GM19238 (cell line): ENCODE measurements around the gene UBXN6.

Experiments used
- DNase-seq: peaks from one replicate; pipeline ENCODE4 v3.0.0; 2011; ENCODE audit warnings: low spot score; ENCODE audit not compliant: insufficient read length

Gene UBXN6

GRCh38 chr19:4456843-4457653, 546 bp downstream of the UBXN6 start:
- peak; percentile 71 for DNase-seq

GRCh38 chr19:4456476-4456842, 1.1 kb downstream of the UBXN6 start:
- no peak for DNase-seq

- no peak for DNase-seq
These were observed 1.7 kb downstream of the UBXN6 start for GRCh38 chr19:4455719-4456475.

GRCh38 chr19:4454747-4455718, 2.6 kb downstream of the UBXN6 start:
- DNase-seq = no peak

GRCh38 chr19:4453232-4454179, 4.1 kb downstream of the UBXN6 start:
- DNase-seq = no peak

GRCh38 chr19:4452230-4452990, 5.2 kb downstream of the UBXN6 start:
- DNase-seq = no peak

GRCh38 chr19:4449639-4450028, 8.0 kb downstream of the UBXN6 start:
- DNase-seq = no peak

GRCh38 chr19:4449022-4449638, 8.5 kb downstream of the UBXN6 start:
- no peak for DNase-seq

GRCh38 chr19:4448147-4448985, 9.2 kb downstream of the UBXN6 start:
- no peak for DNase-seq

- DNase-seq = no peak
These were observed 10.1 kb downstream of the UBXN6 start for GRCh38 chr19:4447327-4448146.

GRCh38 chr19:4446704-4447200, 10.8 kb downstream of the UBXN6 start:
- no peak for DNase-seq

GRCh38 chr19:4445963-4446703, 11.5 kb downstream of the UBXN6 start:
- no peak for DNase-seq

- DNase-seq = no peak
These were observed 12.5 kb downstream of the UBXN6 start for GRCh38 chr19:4444765-4445741.

- no peak for DNase-seq
These were observed 13.4 kb downstream of the UBXN6 start for GRCh38 chr19:4443966-4444764.

GRCh38 chr19:4443188-4443587, 14.4 kb downstream of the UBXN6 start:
- DNase-seq = no peak
